Subcutaneous adipose tissue (tissue), 4 donors: Measurements from ENCODE around the gene TNFRSF17. TPM values are rescaled to one million over a fixed set of nuclear protein-coding genes. Genes with fewer than 3 reads are reported as not detected.

Experiments used
- small RNA-seq: library from RNA; depleted of rRNA; stranded (forward); fragments of <200 nt; gene quantifications from one replicate; pipeline ENCODE3, GENCODE V24; 2016
- total RNA-seq, 4 donors: library from RNA; depleted of rRNA; stranded (reverse); fragments of >200 nt; gene quantifications; one replicate each; pipeline ENCODE4 v1.1.0, GENCODE V29; 2016
- TF ChIP-seq, protein P1 (sequence below): fragments of 450-650 bp; IDR thresholded peaks from one replicate; pipeline ENCODE4 v1.5.1; 2016; ENCODE audit warnings: low read depth, mild to moderate bottlenecking, control low read depth, antibody characterized with exemption, moderate library complexity

The TNFRSF17 gene
- total RNA-seq, 4 donors from 2014 or later = not detected

DNA sequence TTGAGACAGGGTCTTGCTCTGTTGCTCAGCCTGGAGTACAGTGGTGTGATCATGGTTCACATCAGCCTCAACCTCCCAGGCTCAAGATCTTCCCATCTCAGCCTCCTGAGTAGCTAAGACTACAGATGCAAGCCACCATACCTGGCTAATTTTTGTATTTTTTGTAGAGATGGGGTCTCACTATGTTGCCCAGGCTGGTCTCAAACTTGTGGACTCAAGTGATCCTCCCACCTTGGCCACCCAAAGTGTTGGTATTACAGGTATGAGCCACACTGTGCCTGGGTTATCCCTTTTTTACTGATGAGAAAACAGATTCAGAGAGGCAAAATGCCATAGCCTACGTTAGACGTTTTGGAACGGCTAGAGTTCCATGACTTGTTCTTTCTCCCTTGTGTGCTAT lies 41.6 kb downstream of the TNFRSF17 start:
- TF ChIP-seq, protein P1, sequence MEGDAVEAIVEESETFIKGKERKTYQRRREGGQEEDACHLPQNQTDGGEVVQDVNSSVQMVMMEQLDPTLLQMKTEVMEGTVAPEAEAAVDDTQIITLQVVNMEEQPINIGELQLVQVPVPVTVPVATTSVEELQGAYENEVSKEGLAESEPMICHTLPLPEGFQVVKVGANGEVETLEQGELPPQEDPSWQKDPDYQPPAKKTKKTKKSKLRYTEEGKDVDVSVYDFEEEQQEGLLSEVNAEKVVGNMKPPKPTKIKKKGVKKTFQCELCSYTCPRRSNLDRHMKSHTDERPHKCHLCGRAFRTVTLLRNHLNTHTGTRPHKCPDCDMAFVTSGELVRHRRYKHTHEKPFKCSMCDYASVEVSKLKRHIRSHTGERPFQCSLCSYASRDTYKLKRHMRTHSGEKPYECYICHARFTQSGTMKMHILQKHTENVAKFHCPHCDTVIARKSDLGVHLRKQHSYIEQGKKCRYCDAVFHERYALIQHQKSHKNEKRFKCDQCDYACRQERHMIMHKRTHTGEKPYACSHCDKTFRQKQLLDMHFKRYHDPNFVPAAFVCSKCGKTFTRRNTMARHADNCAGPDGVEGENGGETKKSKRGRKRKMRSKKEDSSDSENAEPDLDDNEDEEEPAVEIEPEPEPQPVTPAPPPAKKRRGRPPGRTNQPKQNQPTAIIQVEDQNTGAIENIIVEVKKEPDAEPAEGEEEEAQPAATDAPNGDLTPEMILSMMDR = no peak

DNA sequence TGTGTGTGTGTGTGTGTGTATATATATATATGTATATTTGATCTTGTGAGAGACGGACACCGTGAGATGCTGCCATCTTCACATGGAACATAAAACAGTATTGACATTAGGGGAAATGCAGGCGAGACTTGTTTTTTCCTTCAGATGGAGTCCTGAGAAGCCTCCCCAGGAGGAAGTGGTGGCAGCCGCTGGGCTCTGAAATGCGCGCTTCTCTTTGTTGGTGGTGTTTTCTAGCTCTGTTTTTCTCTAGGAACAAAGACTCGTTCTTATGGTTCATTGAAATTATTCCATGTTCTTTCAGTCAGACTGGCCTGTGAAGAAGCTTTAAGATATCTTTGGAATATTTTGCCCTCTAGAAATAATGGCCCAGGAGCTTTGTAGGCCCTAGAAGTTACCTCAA lies 44.5 kb downstream of the TNFRSF17 start:
- TF ChIP-seq, protein P1 = no peak

GRCh38 chr16:12009922-12010321 lies 44.9 kb downstream of the TNFRSF17 start:
- TF ChIP-seq, protein P1 = no peak

- TF ChIP-seq, protein P1 = no peak
Observed at GRCh38 chr16:12010388-12011251, 45.6 kb downstream of the TNFRSF17 start.

DNA sequence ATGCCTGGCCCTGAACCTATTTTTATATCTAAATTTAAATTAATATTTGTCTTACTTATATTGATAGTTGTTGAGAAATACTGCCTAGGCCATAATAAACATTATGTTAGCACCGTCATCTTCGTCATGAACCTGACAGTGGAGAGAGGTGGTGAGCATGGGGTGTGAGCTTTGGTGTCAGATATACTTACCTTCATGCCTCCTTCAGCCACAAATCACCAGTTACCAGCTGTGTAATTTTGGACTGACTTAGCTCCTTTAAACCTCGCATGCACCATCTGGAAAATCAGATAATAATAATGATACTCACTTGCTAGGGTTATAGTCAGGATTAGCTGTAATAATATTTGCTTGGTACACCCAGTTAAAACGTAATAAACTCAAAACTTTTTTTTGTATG lies 46.6 kb downstream of the TNFRSF17 start:
- TF ChIP-seq, protein P1 = no peak

- TF ChIP-seq, protein P1 = no peak
Observed at GRCh38 chr16:12016291-12016947, 51.4 kb downstream of the TNFRSF17 start.

GRCh38 chr16:12017558-12017957 lies 52.5 kb downstream of the TNFRSF17 start:
- TF ChIP-seq, protein P1 = no peak

Small RNA genes within 50 kb of the gene (small RNA-seq; reads per million reads assigned to genes)
- not detected for gene AC007216.5
- gene UBL5P4 = not detected

Other genes with a start within 250 kb of the TNFRSF17 start
- gene TXNDC11, start 222.4 kb upstream of the TNFRSF17 start, total RNA-seq = 10 to 100 TPM; 41.2 to 56.5 (median 49.0) TPM
- gene ZC3H7A, start 168.0 kb upstream of the TNFRSF17 start, total RNA-seq = 100 to 1,000 TPM in 1 of 4 donors, 10 to 100 TPM in 3; 68.5 to 100 (median 94.7) TPM
- gene RSL1D1, start 113.7 kb upstream of the TNFRSF17 start, total RNA-seq = 100 to 1,000 TPM; 129 to 249 (median 201) TPM
- 100 to 1,000 TPM in 1 of 4 donors, 10 to 100 TPM in 3; 62.6 to 102 (median 77.4) TPM for gene GSPT1, start 49.3 kb upstream of the TNFRSF17 start, total RNA-seq
- gene NPIPB2, start 23.2 kb upstream of the TNFRSF17 start, total RNA-seq = 10 to 100 TPM in 2 of 4 donors, 1 to 10 TPM in 2; 4.4 to 13.9 (median 10.8) TPM
- 10 to 100 TPM; 41.4 to 52.5 (median 44.3) TPM for gene SNX29, start 11.5 kb downstream of the TNFRSF17 start, total RNA-seq